Gastrocnemius medialis (tissue), 4 donors: ENCODE data around the gene SESN3.

Experiments
- POLR2A ChIP-seq, 2 donors: fragments of 450-650 bp; IDR thresholded peaks; one replicate each; pipeline ENCODE4 v1.6.1; 2017; ENCODE audit warnings: antibody characterized with exemption in 2 of 2, mild to moderate bottlenecking in 2 of 2, moderate library complexity in 2 of 2
- TF ChIP-seq, protein P1 (sequence below), 5 experiments: fragments of 450-650 bp in 3 of 5; fragments of 200-600 bp in 2 of 5; sonication (generic) in 2 of 5; IDR thresholded peaks in 4 of 5; conservative IDR thresholded peaks in 1 of 5; 1 replicate in 4 of 5; 2 replicates in 1 of 5; pipeline ENCODE4 v1.5.1; 2016 to 2019; ENCODE audit warnings: antibody characterized with exemption in 5 of 5, mild to moderate bottlenecking in 3 of 5, moderate library complexity in 3 of 5

DNA sequence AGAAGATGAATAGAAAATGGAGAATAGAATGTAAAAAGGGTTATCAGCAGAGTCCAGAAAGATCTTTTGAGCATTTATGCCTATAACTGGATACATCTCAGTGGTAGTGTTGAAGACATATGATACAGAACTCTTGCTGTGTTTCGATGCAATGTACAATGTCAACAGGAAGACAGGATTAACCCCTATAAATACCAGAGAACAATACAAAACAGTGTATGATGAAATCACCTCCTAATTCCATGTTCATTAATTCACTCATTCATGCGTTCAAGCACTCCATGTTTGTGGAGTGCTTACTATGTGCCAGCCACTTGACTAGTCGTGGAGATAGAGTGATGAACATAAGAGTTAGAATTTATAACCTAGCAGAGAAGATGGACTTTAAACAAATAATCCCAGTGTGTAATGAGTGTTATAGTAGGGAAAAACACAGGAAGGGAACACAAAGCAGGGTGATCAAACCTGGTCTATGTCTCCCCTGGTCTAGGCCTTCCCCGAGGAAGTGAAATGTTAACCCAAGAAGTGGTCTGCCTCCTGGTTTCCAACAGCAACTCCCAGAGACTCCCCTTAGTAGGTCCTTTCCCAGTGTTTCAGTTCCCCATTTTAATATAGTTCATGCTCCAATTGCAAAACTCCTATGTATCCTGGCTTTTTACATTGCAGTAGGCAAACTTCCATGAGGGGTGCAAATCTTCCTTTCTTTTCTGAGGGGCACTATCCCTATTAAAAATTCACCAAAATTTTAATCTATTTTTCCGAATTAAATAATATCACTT lies 9.1 kb upstream of the SESN3 start:
- TF ChIP-seq, protein P1, sequence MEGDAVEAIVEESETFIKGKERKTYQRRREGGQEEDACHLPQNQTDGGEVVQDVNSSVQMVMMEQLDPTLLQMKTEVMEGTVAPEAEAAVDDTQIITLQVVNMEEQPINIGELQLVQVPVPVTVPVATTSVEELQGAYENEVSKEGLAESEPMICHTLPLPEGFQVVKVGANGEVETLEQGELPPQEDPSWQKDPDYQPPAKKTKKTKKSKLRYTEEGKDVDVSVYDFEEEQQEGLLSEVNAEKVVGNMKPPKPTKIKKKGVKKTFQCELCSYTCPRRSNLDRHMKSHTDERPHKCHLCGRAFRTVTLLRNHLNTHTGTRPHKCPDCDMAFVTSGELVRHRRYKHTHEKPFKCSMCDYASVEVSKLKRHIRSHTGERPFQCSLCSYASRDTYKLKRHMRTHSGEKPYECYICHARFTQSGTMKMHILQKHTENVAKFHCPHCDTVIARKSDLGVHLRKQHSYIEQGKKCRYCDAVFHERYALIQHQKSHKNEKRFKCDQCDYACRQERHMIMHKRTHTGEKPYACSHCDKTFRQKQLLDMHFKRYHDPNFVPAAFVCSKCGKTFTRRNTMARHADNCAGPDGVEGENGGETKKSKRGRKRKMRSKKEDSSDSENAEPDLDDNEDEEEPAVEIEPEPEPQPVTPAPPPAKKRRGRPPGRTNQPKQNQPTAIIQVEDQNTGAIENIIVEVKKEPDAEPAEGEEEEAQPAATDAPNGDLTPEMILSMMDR (IDR thresholded peaks at IDR 0.05 in 4 of 5, conservative IDR thresholded peaks at IDR 0.05 in 1 of 5): no peak
- no peak for TF ChIP-seq POLR2A (IDR thresholded peaks at IDR 0.05)
